Omental fat pad (tissue), 4 donors: ENCODE results near the gene HES1. TPM values are rescaled to one million over a fixed set of nuclear protein-coding genes. Genes with fewer than 3 reads are reported as not detected.

Source experiments
- ATAC-seq: fragments of 150-250 bp; one replicate; pipeline ENCODE4 v1.9.1; 2016; ENCODE audit warnings: mild to moderate bottlenecking, moderate library complexity; ENCODE audit not compliant: low FRiP score
- DNase-seq: peaks from one replicate; pipeline ENCODE4 v3.0.0-alpha.2; 2019; ENCODE audit warnings: low spot score
- CTCF ChIP-seq, 3 donors: fragments of 450-650 bp; IDR thresholded peaks; one replicate each; pipeline ENCODE4 v1.5.1; 2016 to 2017; ENCODE audit warnings: antibody characterized with exemption in 3 of 3, mild to moderate bottlenecking in 3 of 3, moderate library complexity in 2 of 3
- total RNA-seq, 4 donors: library from RNA; depleted of rRNA; stranded (reverse); fragments of >200 nt; gene quantifications; one replicate each; pipeline ENCODE4 v1.1.0, GENCODE V29; 2016

HES1 gene
- total RNA-seq, 4 donors from 2014 or later: 8.3 to 23.9 (median 12.7) TPM

- TF ChIP-seq CTCF (IDR thresholded peaks at IDR 0.05): no peak
- ATAC-seq: no peak
- no peak for DNase-seq
These were observed 23.0 kb downstream of the HES1 start for GRCh38 chr3:194158942-194159439.

DNA sequence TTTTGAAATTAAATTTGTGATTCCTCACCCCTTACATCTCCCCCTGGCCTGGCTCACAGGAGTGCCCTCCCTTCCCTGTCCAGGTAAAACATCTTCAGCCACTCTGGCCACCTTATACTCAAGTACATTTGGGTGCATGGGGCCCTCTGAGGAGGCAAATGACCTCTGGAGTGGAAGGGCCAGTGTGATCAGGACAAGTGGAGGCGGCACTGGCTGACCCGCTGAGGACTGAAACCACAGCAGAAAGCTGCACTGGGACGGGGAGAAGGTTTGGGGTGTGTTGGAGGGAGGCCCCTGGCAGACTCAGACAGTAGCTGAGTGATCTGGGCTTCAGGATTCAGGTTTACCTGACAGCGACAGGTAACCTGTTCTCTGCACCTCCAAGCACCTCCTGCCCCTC lies 24.2 kb downstream of the HES1 start:
- no peak for TF ChIP-seq CTCF (IDR thresholded peaks at IDR 0.05)
- DNase-seq (no peak), ATAC-seq (no peak)

DNA sequence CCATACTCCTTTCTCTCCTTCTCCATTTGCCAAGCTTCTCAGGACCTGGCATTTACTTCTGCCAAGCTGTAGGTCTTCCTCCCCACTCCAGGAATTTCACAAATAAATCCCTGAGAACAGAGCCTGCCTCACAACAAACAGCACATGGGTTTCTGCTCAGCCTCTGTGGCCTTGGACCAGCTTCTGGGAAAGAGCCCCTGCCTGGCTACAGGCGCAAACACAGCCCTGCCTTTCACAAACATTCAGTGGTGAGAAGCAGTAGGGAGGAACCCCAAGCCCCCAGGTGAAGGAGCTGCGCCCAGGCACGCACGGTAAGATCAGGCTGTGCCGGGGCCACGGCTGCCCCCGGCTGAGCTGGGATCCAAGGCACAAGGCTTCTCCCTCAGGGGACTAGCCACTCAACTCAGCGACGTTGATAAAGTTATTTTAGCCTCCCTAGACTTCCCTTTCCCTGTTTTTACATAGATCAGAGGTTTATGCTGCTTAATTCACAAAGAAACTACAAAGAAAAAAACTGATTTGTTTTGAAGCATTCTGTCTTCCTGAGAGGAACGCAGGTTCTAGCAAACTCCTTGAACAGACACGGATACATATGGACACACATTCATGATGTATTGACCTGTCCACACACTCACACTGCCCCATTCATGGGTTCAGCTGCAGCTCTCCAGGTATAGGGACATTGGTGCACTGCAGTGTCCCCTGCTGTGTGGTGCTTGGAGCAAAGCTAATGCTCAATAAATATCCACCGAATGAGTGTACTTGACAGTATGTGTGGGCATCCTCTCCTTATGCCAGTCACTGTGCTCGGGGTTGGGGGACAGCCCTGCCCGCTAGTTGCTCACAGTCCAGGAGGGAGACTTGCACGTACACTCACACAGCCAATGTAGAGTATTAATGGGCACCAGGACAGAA lies 25.4 kb downstream of the HES1 start:
- ATAC-seq (peak; percentile 19), DNase-seq (no peak)
- TF ChIP-seq CTCF (IDR thresholded peaks at IDR 0.05): no peak

DNA sequence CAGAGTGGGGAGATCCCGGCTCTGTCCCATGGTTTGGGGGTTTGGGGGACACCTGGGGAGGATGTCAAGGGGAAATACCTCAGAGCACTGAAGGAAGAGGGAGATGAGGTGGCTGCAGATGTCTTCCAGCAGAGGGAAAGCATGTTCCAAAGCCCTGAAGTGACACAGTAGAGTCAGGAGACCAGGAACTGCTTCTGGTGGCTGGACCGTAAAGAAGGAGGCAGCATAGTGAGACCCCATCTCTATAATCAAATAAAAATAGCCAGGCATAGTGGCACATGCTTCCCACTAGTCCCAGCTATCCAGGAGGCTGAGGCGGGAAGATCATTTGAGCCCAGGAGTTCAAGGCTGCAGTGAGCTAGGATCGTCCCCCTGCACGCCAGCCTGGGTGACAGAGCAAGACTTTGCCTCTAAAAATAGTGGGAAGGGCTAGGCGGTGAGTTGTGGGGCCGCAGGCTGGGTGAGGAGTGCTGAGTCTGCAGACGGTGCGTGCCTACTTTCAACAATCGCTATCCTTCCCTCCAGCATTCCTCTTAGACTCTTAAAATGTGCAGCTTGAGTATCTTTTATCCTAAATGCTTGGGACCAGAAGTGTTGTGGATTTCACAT lies 26.2 kb downstream of the HES1 start:
- no peak for ATAC-seq
- no peak for DNase-seq
- no peak for TF ChIP-seq CTCF (IDR thresholded peaks at IDR 0.05)

DNA sequence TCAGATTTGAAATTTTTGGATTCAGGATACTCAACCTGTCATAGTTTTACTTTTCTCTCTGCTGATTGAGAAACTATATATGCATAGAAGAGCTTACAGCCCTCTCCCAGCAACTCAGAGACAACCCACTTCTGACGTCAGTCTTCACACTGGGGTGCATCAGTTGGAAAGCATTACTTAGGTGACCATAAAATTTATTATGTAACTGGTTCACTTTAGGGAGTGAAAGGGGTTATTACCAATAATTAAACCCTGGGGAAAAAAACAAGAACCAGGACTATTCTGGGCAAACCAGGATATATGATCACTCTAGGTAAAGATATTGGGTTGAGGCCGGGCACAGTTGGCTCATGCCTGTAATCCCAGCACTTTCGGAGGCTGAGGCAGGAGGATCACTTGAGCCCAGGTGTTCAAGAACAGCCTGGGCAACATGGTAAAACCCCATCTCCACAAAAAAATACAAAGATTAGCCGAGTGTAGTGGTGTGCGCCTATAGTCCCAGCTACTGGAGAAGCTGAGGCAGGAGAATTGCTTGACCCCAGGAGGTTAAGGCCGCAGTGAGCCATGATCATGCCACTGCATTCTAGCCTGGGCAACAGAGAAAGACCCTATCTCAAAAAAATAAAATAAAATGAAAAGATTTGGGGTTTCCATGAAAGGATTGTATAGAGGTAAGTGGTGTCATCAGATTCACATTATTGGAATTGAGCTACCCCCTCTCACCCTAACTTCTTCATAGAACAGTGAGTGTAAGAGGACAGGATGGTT lies 27.1 kb downstream of the HES1 start:
- no peak for TF ChIP-seq CTCF (IDR thresholded peaks at IDR 0.05)
- no peak for ATAC-seq
- no peak for DNase-seq

- TF ChIP-seq CTCF (IDR thresholded peaks at IDR 0.05): no peak
- ATAC-seq: no peak
- DNase-seq: no peak
These were observed 27.7 kb downstream of the HES1 start for GRCh38 chr3:194163697-194164096.
